Liver (tissue), 9 donors: ENCODE data around the gene FBXL13. TPM values are rescaled to one million over a fixed set of nuclear protein-coding genes. Genes with fewer than 3 reads are reported as not detected.
A peak's percentile ranks its signal among the peaks of the same experiment; 100 is the strongest.

Experiments used
- DNase-seq: peaks from one replicate; pipeline ENCODE4 v3.0.0-alpha.2; 2017; ENCODE audit warnings: low spot score
- H3K27ac ChIP-seq, 2 donors: one replicate each; pipeline ENCODE4 v1.7.0; 2013; ENCODE audit warnings: inconsistent platforms in 2 of 2, low read length in 2 of 2, control low read depth in 1 of 2, low read depth in 1 of 2, mild to moderate bottlenecking in 1 of 2
- H3K27me3 ChIP-seq, 4 donors: one replicate each; pipeline versions ENCODE4 v1.6.1 to v1.7.0; 2013; ENCODE audit warnings: low read length in 3 of 4, inconsistent platforms in 1 of 4, mild to moderate bottlenecking in 1 of 4, moderate library complexity in 1 of 4; ENCODE audit not compliant: control insufficient read depth in 4 of 4, insufficient read depth in 4 of 4
- H3K36me3 ChIP-seq, 4 donors: one replicate each; pipeline versions ENCODE4 v1.6.1 to v1.7.0; 2013; ENCODE audit warnings: low read length in 3 of 4, mild to moderate bottlenecking in 3 of 4, low read depth in 1 of 4, moderate library complexity in 1 of 4; ENCODE audit not compliant: control insufficient read depth in 4 of 4, insufficient read depth in 3 of 4
- H3K4me1 ChIP-seq, 4 donors: one replicate each; pipeline versions ENCODE4 v1.6.1 to v1.7.0; 2013; ENCODE audit warnings: low read length in 3 of 4, mild to moderate bottlenecking in 3 of 4, moderate library complexity in 1 of 4; ENCODE audit not compliant: control insufficient read depth in 4 of 4, insufficient read depth in 4 of 4
- H3K4me3 ChIP-seq, 3 donors: one replicate each; pipeline versions ENCODE4 v1.6.1 to v1.7.0; 2013; ENCODE audit warnings: low read length in 3 of 3, control low read depth in 1 of 3, low read depth in 1 of 3, mild to moderate bottlenecking in 1 of 3
- H3K9ac ChIP-seq, 2 donors: one replicate each; pipeline ENCODE4 v1.7.0; 2013; ENCODE audit warnings: low read length in 2 of 2, mild to moderate bottlenecking in 2 of 2, moderate library complexity in 2 of 2, control low read depth in 1 of 2, low read depth in 1 of 2
- H3K9me3 ChIP-seq, 4 donors: one replicate each; pipeline versions ENCODE4 v1.6.1 to v1.7.0; 2013; ENCODE audit warnings: low read length in 3 of 4; ENCODE audit not compliant: control insufficient read depth in 4 of 4
- EGR1 ChIP-seq, 2 donors: IDR thresholded peaks; 2 replicates each; pipeline ENCODE4 v1.6.1; 2016 to 2018; ENCODE audit warnings: antibody characterized with exemption in 2 of 2, low read depth in 2 of 2
- FOXA1 ChIP-seq: IDR thresholded peaks from 2 replicates; pipeline ENCODE4 v1.6.1; 2016; ENCODE audit warnings: antibody characterized with exemption
- GABPA ChIP-seq, 2 donors: IDR thresholded peaks in 1 of 2; conservative IDR thresholded peaks in 1 of 2; 2 replicates each; pipeline ENCODE4 v1.6.1; 2016; ENCODE audit warnings: antibody characterized with exemption in 2 of 2, mild to moderate bottlenecking in 1 of 2, moderate library complexity in 1 of 2
- HNF4A ChIP-seq, 2 donors: conservative IDR thresholded peaks; 2 replicates each; pipeline ENCODE4 v1.6.1; 2016; ENCODE audit warnings: antibody characterized with exemption in 2 of 2, mild to moderate bottlenecking in 2 of 2
- HNF4G ChIP-seq: IDR thresholded peaks from 2 replicates; pipeline ENCODE4 v1.6.1; 2016; ENCODE audit warnings: antibody characterized with exemption
- JUND ChIP-seq, 2 donors: IDR thresholded peaks; 2 replicates each; pipeline ENCODE4 v1.6.1; 2016; ENCODE audit warnings: antibody characterized with exemption in 2 of 2
- MAX ChIP-seq: IDR thresholded peaks from 2 replicates; pipeline ENCODE4 v1.6.1; 2016; ENCODE audit warnings: antibody characterized with exemption
- NR2F2 ChIP-seq: IDR thresholded peaks from 2 replicates; pipeline ENCODE4 v1.6.1; 2016; ENCODE audit warnings: antibody characterized with exemption
- RXRA ChIP-seq, 2 donors: IDR thresholded peaks; 2 replicates each; pipeline ENCODE4 v1.6.1; 2017 to 2018; ENCODE audit warnings: antibody characterized with exemption in 2 of 2, mild to moderate bottlenecking in 1 of 2
- SP1 ChIP-seq: IDR thresholded peaks from 2 replicates; pipeline ENCODE4 v1.6.1; 2018; ENCODE audit warnings: antibody characterized with exemption, mild to moderate bottlenecking
- TAF1 ChIP-seq: conservative IDR thresholded peaks from 2 replicates; pipeline ENCODE4 v1.6.1; 2016; ENCODE audit warnings: antibody characterized with exemption, mild to moderate bottlenecking
- YY1 ChIP-seq: IDR thresholded peaks from 2 replicates; pipeline ENCODE4 v1.6.1; 2016; ENCODE audit warnings: antibody characterized with exemption, mild to moderate bottlenecking
- WGBS: extraction: QIAGEN DNeasy Blood & Tissue Kit; methylation state at CpG from one replicate; pipeline ENCODE4 v1.1.7; 2013; 5-methylcytosine and 5-hydroxymethylcytosine counted together
- polyA plus RNA-seq, 2 donors: library from polyadenylated mRNA; stranded (reverse) in 1 of 2; unstranded in 1 of 2; fragments of 200-250 nt in 1 of 2; fragments of >200 nt in 1 of 2; fragmentation: Nextera tagmentation in 1 of 2; extraction: Ambion mirVana in 1 of 2; gene quantifications; one replicate each; pipeline versions ENCODE4 v1.2.1 to v1.2.3, GENCODE V29; 2013 to 2015
- total RNA-seq, 2 donors: library from RNA; depleted of rRNA; stranded (reverse); fragments of >200 nt; gene quantifications; one replicate each; pipeline ENCODE4 v1.2.3, GENCODE V29; 2014
- TF ChIP-seq, protein P1 (sequence below): IDR thresholded peaks from 2 replicates; pipeline ENCODE4 v1.6.1; 2016; ENCODE audit warnings: antibody characterized with exemption
- TF ChIP-seq, protein P2 (sequence below): fragments of 150-350 bp; IDR thresholded peaks from 2 replicates; pipeline ENCODE4 v1.5.1; 2017; ENCODE audit warnings: improper control_type of control experiment, low read depth, low read length; ENCODE audit not compliant: missing input control
- donor health status: healthy.
- donor health status: healthy.
- donor health status: healthy.
- donor health status: healthy.
- donor health status: healthy.

FBXL13 gene
- total and polyA plus RNA-seq, 4 donors, result 0.03 to 0.75 (median 0.70) TPM; not detected in 1

DNA sequence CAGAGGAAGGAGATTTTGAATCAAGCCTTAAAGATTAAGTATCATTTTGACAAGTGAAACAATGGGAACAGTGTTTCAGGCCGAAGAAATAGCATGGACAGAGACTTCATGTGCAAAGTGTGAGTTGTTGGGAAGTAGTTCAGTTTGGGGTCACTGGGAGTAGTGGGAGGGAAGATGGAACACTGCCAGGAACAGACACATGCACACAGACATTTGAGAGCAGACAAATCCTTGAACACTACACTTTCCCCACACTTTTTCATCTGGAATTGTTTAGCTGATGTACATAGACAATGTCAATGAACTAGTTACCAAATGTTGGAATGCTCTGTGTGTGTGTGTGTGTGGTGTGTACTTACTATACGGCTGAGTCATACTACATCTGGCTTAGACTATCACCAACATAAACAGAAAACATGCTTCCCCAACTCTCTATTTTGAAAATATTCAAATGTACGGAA is 214.2 kb downstream of the FBXL13 start:
- DNase-seq, result no peak
- peak in 1 of 2 donors; percentile 10 for TF ChIP-seq RXRA (IDR thresholded peaks at IDR 0.05)
- TF ChIP-seq, protein P1, sequence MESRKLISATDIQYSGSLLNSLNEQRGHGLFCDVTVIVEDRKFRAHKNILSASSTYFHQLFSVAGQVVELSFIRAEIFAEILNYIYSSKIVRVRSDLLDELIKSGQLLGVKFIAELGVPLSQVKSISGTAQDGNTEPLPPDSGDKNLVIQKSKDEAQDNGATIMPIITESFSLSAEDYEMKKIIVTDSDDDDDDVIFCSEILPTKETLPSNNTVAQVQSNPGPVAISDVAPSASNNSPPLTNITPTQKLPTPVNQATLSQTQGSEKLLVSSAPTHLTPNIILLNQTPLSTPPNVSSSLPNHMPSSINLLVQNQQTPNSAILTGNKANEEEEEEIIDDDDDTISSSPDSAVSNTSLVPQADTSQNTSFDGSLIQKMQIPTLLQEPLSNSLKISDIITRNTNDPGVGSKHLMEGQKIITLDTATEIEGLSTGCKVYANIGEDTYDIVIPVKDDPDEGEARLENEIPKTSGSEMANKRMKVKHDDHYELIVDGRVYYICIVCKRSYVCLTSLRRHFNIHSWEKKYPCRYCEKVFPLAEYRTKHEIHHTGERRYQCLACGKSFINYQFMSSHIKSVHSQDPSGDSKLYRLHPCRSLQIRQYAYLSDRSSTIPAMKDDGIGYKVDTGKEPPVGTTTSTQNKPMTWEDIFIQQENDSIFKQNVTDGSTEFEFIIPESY, result no peak
- no peaks in the 10 kb centered on the region for H3K4me1 ChIP-seq

GRCh38 chr7:102859799-102860125 is 214.8 kb downstream of the FBXL13 start:
- no peak overlapping the region for H3K27ac ChIP-seq
- no peak overlapping the region for H3K9ac ChIP-seq
- H3K27me3 ChIP-seq, result no peaks in the 10 kb centered on the region
- no peaks in the 10 kb centered on the region for H3K4me1 ChIP-seq
- TF ChIP-seq RXRA (IDR thresholded peaks at IDR 0.05) (no peak), JUND (IDR thresholded peaks at IDR 0.05) (no peak), HNF4G (no peak), YY1 (no peak), FOXA1 (no peak), GABPA (IDR thresholded peaks at IDR 0.05 in 1 of 2, conservative IDR thresholded peaks at IDR 0.05 in 1 of 2) (no peak), TAF1 (no peak)
- WGBS, result 89% methylated on average over 3 of the region's 3 CpGs
- no peaks in the 10 kb centered on the region for H3K9me3 ChIP-seq
- no peak overlapping the region for H3K4me3 ChIP-seq
- H3K36me3 ChIP-seq, result no peaks in the 10 kb centered on the region
- no peak for DNase-seq

More for the DNA sequence above, 214.2 kb downstream of the FBXL13 start:
- 66% methylated on average over 3 of the region's 3 CpGs for WGBS
- Histone ChIP-seq H3K9ac (no peak overlapping the region), H3K4me3 (no peak overlapping the region), H3K27me3 (no peaks in the 10 kb centered on the region), H3K36me3 (no peaks in the 10 kb centered on the region), H3K9me3 (no peaks in the 10 kb centered on the region), H3K27ac (no peak overlapping the region)

- WGBS, result 38% methylated on average over 4 of the region's 4 CpGs
- TF ChIP-seq, protein P2, sequence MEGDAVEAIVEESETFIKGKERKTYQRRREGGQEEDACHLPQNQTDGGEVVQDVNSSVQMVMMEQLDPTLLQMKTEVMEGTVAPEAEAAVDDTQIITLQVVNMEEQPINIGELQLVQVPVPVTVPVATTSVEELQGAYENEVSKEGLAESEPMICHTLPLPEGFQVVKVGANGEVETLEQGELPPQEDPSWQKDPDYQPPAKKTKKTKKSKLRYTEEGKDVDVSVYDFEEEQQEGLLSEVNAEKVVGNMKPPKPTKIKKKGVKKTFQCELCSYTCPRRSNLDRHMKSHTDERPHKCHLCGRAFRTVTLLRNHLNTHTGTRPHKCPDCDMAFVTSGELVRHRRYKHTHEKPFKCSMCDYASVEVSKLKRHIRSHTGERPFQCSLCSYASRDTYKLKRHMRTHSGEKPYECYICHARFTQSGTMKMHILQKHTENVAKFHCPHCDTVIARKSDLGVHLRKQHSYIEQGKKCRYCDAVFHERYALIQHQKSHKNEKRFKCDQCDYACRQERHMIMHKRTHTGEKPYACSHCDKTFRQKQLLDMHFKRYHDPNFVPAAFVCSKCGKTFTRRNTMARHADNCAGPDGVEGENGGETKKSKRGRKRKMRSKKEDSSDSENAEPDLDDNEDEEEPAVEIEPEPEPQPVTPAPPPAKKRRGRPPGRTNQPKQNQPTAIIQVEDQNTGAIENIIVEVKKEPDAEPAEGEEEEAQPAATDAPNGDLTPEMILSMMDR, result no peak
- no peak for TF ChIP-seq MAX
- TF ChIP-seq JUND (IDR thresholded peaks at IDR 0.05), result no peak
- TF ChIP-seq GABPA (IDR thresholded peaks at IDR 0.05 in 1 of 2, conservative IDR thresholded peaks at IDR 0.05 in 1 of 2), result no peak
- TF ChIP-seq EGR1 (IDR thresholded peaks at IDR 0.05; ENCODE audit: low read depth in 2 of 2), result no peak
- no peak for TF ChIP-seq NR2F2
- no peak for TF ChIP-seq YY1
- TF ChIP-seq SP1, result no peak
- TF ChIP-seq HNF4A (conservative IDR thresholded peaks at IDR 0.05), result no peak
- no peak for TF ChIP-seq TAF1
- TF ChIP-seq, protein P1, result no peak
- TF ChIP-seq RXRA (IDR thresholded peaks at IDR 0.05), result no peak
Observed at GRCh38 chr7:102859084-102859798, 215.4 kb downstream of the FBXL13 start.

More at GRCh38 chr7:102859084-102859798, 215.4 kb downstream of the FBXL13 start:
- Histone ChIP-seq H3K9ac (no peak overlapping the region), H3K4me3 (no peak overlapping the region), H3K4me1 (no peaks in the 10 kb centered on the region), H3K9me3 (no peaks in the 10 kb centered on the region), H3K27ac (no peak overlapping the region), H3K27me3 (no peaks in the 10 kb centered on the region), H3K36me3 (no peaks in the 10 kb centered on the region)
- DNase-seq, result no peak
